SK-N-SH (cell line): ENCODE results near the gene ATXN10. TPM values are rescaled to one million over a fixed set of nuclear protein-coding genes. Genes with fewer than 3 reads are reported as not detected.

Experiments used
- CTCF ChIA-PET: fragments of 300-600, 350-600 bp; formaldehyde crosslinking; extraction: SDS; loops from one replicate; lab custom pipeline; 2021; lab: Yijun Ruan, JAX
- POLR2A ChIA-PET: fragments of 350-600 bp; sonication (Branson Sonifier 250); formaldehyde crosslinking; extraction: SDS; loops from one replicate; lab custom pipeline; 2020; ENCODE audit warnings: antibody characterized with exemption, inconsistent platforms; lab: Yijun Ruan, JAX
- DNase-seq: peaks from one replicate; pipeline ENCODE4 v3.0.0; 2012
- H2AFZ ChIP-seq: fragments of 200-600 bp; sonication (generic); 2 replicates; pipeline ENCODE4 v1.8.1; 2016; ENCODE audit warnings: antibody characterized with exemption, mild to moderate bottlenecking, low read depth
- H3F3A ChIP-seq: fragments of 200-600 bp; sonication (generic); replicated peaks from 2 replicates; pipeline ENCODE3; 2016; ENCODE audit warnings: antibody characterized with exemption, mild to moderate bottlenecking; ENCODE audit not compliant: insufficient read depth
- H3K27ac ChIP-seq, 2 experiments: fragments of 200-500 bp in 1 of 2; fragments of 200-600 bp in 1 of 2; sonication (Bioruptor generic) in 1 of 2; sonication (generic), shearing (Covaris generic) in 1 of 2; 2 replicates each; pipeline versions ENCODE4 v1.5.1 to v1.6.1; 2014 to 2016; ENCODE audit warnings: low read depth in 2 of 2, inconsistent platforms in 1 of 2, low read length in 1 of 2, mild to moderate bottlenecking in 1 of 2, mixed read lengths in 1 of 2
- H3K27me3 ChIP-seq: fragments of 200-600 bp; sonication (generic), shearing (Covaris generic); 2 replicates; pipeline ENCODE4 v1.6.1; 2016; ENCODE audit warnings: mixed run types; ENCODE audit not compliant: insufficient read depth
- H3K36me3 ChIP-seq, 2 experiments: fragments of 200-500 bp in 1 of 2; fragments of 200-600 bp in 1 of 2; sonication (Bioruptor generic) in 1 of 2; sonication (generic) in 1 of 2; replicated peaks in 1 of 2; 2 replicates each; pipeline versions ENCODE3 to v1.5.1; 2014 to 2016; ENCODE audit warnings: low read length in 1 of 2, mild to moderate bottlenecking in 1 of 2; ENCODE audit not compliant: insufficient read depth in 2 of 2, control insufficient read depth in 1 of 2
- H3K4me1 ChIP-seq, 2 experiments: fragments of 200-500 bp in 1 of 2; fragments of 200-600 bp in 1 of 2; sonication (Bioruptor generic) in 1 of 2; sonication (generic), shearing (Covaris generic) in 1 of 2; 2 replicates each; pipeline versions ENCODE4 v1.5.1 to v1.6.1; 2014 to 2016; ENCODE audit warnings: low read depth in 1 of 2, low read length in 1 of 2, mixed run types in 1 of 2; ENCODE audit not compliant: insufficient read depth in 2 of 2, control insufficient read depth in 1 of 2
- H3K4me2 ChIP-seq: fragments of 200-600 bp; sonication (generic), shearing (Covaris generic); 2 replicates; pipeline ENCODE4 v1.6.1; 2017; ENCODE audit warnings: mixed run types
- H3K4me3 ChIP-seq, 2 experiments: fragments of 200-500 bp in 1 of 2; fragments of 200-600 bp in 1 of 2; sonication (Bioruptor generic) in 1 of 2; sonication (generic), shearing (Covaris generic) in 1 of 2; 2 replicates each; pipeline versions ENCODE4 v1.5.1 to v1.8.1; 2014 to 2016; ENCODE audit warnings: low read depth in 2 of 2, inconsistent platforms in 1 of 2, low read length in 1 of 2, mild to moderate bottlenecking in 1 of 2, mixed read lengths in 1 of 2, moderate library complexity in 1 of 2
- H3K79me2 ChIP-seq: fragments of 200-600 bp; sonication (generic); 2 replicates; pipeline ENCODE4 v1.8.1; 2017; ENCODE audit warnings: mild to moderate bottlenecking; ENCODE audit not compliant: insufficient read depth
- H3K9ac ChIP-seq: fragments of 200-600 bp; sonication (generic); 2 replicates; pipeline ENCODE4 v1.6.1; 2017; ENCODE audit warnings: mixed run types
- H3K9me2 ChIP-seq: fragments of 200-600 bp; sonication (generic); 2 replicates; pipeline ENCODE4 v1.6.1; 2017; ENCODE audit warnings: mixed run types
- H3K9me3 ChIP-seq: fragments of 200-600 bp; sonication (generic); 2 replicates; pipeline ENCODE4 v1.6.1; 2017; ENCODE audit warnings: mixed run types, mild to moderate bottlenecking, moderate library complexity
- H4K20me1 ChIP-seq: fragments of 200-600 bp; sonication (generic); 2 replicates; pipeline ENCODE4 v1.6.1; 2017; ENCODE audit warnings: mild to moderate bottlenecking, mixed run types; ENCODE audit not compliant: insufficient read depth
- CHD2 ChIP-seq: fragments of 150-350 bp; IDR thresholded peaks from 2 replicates; pipeline ENCODE4 v1.6.1; 2018; ENCODE audit warnings: low read length; ENCODE audit not compliant: partially characterized antibody
- CTCF ChIP-seq: fragments of 200-600 bp; sonication (generic); IDR thresholded peaks from 2 replicates; pipeline ENCODE4 v1.6.1; 2017; ENCODE audit warnings: antibody characterized with exemption, mild to moderate bottlenecking, moderate library complexity
- ELF1 ChIP-seq: IDR thresholded peaks from 2 replicates; pipeline ENCODE4 v1.4.0; 2012
- EP300 ChIP-seq, 2 experiments: IDR thresholded peaks; 2 replicates each; pipeline versions ENCODE4 v1.4.0 to v1.6.1; 2012; ENCODE audit warnings: borderline replicate concordance in 1 of 2, low read depth in 1 of 2, low read length in 1 of 2
- FOXJ3 ChIP-seq: sonication (generic); formaldehyde crosslinking; IDR thresholded peaks from 2 replicates; pipeline ENCODE4 v1.5.1; 2020; ENCODE audit warnings: mild to moderate bottlenecking, missing genetic modification reagents
- FOXM1 ChIP-seq: IDR thresholded peaks from 2 replicates; pipeline ENCODE4 v1.4.0; 2012; ENCODE audit warnings: low read depth, mild to moderate bottlenecking
- GABPA ChIP-seq: IDR thresholded peaks from 2 replicates; pipeline ENCODE4 v1.4.0; 2012; ENCODE audit warnings: low read depth, mild to moderate bottlenecking
- IRF3 ChIP-seq: fragments of 150-350 bp; IDR thresholded peaks from 2 replicates; pipeline ENCODE4 v1.6.1; 2016; ENCODE audit warnings: mild to moderate bottlenecking, low read depth, low read length
- MAX ChIP-seq: IDR thresholded peaks from 2 replicates; pipeline ENCODE4 v1.4.0; 2012; ENCODE audit warnings: low read depth
- MXI1 ChIP-seq: IDR thresholded peaks from 2 replicates; pipeline ENCODE4 v1.6.1; 2012; ENCODE audit warnings: mild to moderate bottlenecking, low read depth, low read length, improper control_type of control experiment
- RAD21 ChIP-seq: IDR thresholded peaks from 2 replicates; pipeline ENCODE4 v1.6.1; 2012; ENCODE audit warnings: mild to moderate bottlenecking, low read length
- RCOR1 ChIP-seq: fragments of 150-350 bp; IDR thresholded peaks from 2 replicates; pipeline ENCODE4 v1.6.1; 2017; ENCODE audit warnings: antibody characterized with exemption, low read length
- REST ChIP-seq: IDR thresholded peaks from 2 replicates; pipeline ENCODE4 v1.6.1; 2012; ENCODE audit warnings: mild to moderate bottlenecking, low read depth, low read length, moderate library complexity
- RXRA ChIP-seq: IDR thresholded peaks from 2 replicates; pipeline ENCODE4 v1.4.0; 2012; ENCODE audit warnings: low read depth, mild to moderate bottlenecking, borderline replicate concordance
- TAF1 ChIP-seq: IDR thresholded peaks from 2 replicates; pipeline ENCODE4 v1.6.1; 2012; ENCODE audit warnings: low read depth, mild to moderate bottlenecking, low read length, moderate library complexity, borderline replicate concordance
- TEAD4 ChIP-seq: IDR thresholded peaks from 2 replicates; pipeline ENCODE4 v1.4.0; 2012; ENCODE audit warnings: mild to moderate bottlenecking, borderline replicate concordance; ENCODE audit not compliant: insufficient read depth
- USF1 ChIP-seq: IDR thresholded peaks from 2 replicates; pipeline ENCODE4 v1.4.0; 2012; ENCODE audit warnings: low read depth, borderline replicate concordance
- USF2 ChIP-seq: fragments of 150-350 bp; IDR thresholded peaks from 2 replicates; pipeline ENCODE4 v1.6.1; 2017; ENCODE audit warnings: antibody characterized with exemption, low read length, low read depth, borderline replicate concordance
- WGBS: methylation state at CpG from one replicate; pipeline ENCODE4 v1.1.6; 2017; ENCODE audit warnings: low lambda C conversion rate; 5-methylcytosine and 5-hydroxymethylcytosine counted together
- polyA plus RNA-seq, 3 experiments: library from polyadenylated mRNA; depleted of rRNA; stranded (reverse); fragments of >200 nt; gene quantifications; 2 replicates each; pipeline ENCODE4 v1.2.3, GENCODE V29; 2012

Gene ATXN10
- polyA plus RNA-seq, 1 of the 3 experiments (the other 2 are of a cell fraction): 202 TPM

GRCh38 chr22:45683680-45684079 is 12.0 kb downstream of the ATXN10 start:
- Histone ChIP-seq H3K36me3 (no peaks in the 10 kb centered on the region), H3K79me2 (peaks cover 98% of the 10 kb centered on the region), H3K27ac (peak overlapping the region in 1 of 2 experiments; percentile 26; a peak in 2 of 4 replicates), H3K4me2 (peak overlapping the region; percentile 36; the same call in 1 of the 2 replicates), H3F3A (peaks cover 70% of the 10 kb centered on the region), H3K4me1 (peaks cover 28 to 86% of the 10 kb centered on the region in 2 experiments), H3K27me3 (no peaks in the 10 kb centered on the region), H3K9ac (no peak overlapping the region), H3K9me3 (no peaks in the 10 kb centered on the region), H2AFZ (no peak overlapping the region), H3K9me2 (no peaks in the 10 kb centered on the region), H3K4me3 (no peak overlapping the region), H4K20me1 (peaks cover 66% of the 10 kb centered on the region)
- DNase-seq: no peak
- ChIA-PET POLR2A (no interaction called here), CTCF (interaction anchor here (1.2 kb wide), 1 partner anchor 26 kb away, joined by 3 read pairs; no protein-coding TSS in a partner anchor)
- TF ChIP-seq RAD21 (no peak), MAX (no peak), FOXJ3 (CRISPR knock-in tag) (no peak), RXRA (no peak)
- WGBS: 93% methylated on average over 2 of the region's 2 CpGs

GRCh38 chr22:45684169-45684568 is 12.5 kb downstream of the ATXN10 start:
- H3K4me3 ChIP-seq: peak overlapping the region in 1 of 2 experiments; percentile 9; a peak in 1 of 4 replicates
- peaks cover 33 to 86% of the 10 kb centered on the region in 2 experiments for H3K4me1 ChIP-seq
- H2AFZ ChIP-seq: no peak overlapping the region
- ChIA-PET POLR2A (no interaction called here), CTCF (no interaction called here)
- peaks cover 71% of the 10 kb centered on the region for H3F3A ChIP-seq
- H3K9me2 ChIP-seq: no peaks in the 10 kb centered on the region
- no peak for DNase-seq
- 66% methylated on average over 4 of the region's 4 CpGs for WGBS
- H3K4me2 ChIP-seq: peak overlapping the region; percentile 36; the same call in 1 of the 2 replicates
- no peaks in the 10 kb centered on the region for H3K36me3 ChIP-seq
- peaks cover 71% of the 10 kb centered on the region for H4K20me1 ChIP-seq
- H3K9me3 ChIP-seq: no peaks in the 10 kb centered on the region
- peak overlapping the region; percentile 29; the same call in 1 of the 2 replicates for H3K9ac ChIP-seq
- H3K27ac ChIP-seq: peak overlapping the region in 1 of 2 experiments; percentile 26; a peak in 2 of 4 replicates
- H3K27me3 ChIP-seq: no peaks in the 10 kb centered on the region
- peaks cover 95% of the 10 kb centered on the region for H3K79me2 ChIP-seq
- TF ChIP-seq USF1: no peak
- no peak for TF ChIP-seq ELF1
- TF ChIP-seq EP300 (IDR thresholded peaks at IDR 0.05; ENCODE audit: borderline replicate concordance in 1 of 2, low read depth in 1 of 2, low read length in 1 of 2): no peak
- no peak for TF ChIP-seq TAF1
- no peak for TF ChIP-seq REST
- TF ChIP-seq CTCF: no peak
- no peak for TF ChIP-seq USF2
- no peak for TF ChIP-seq FOXM1
- no peak for TF ChIP-seq RCOR1
- TF ChIP-seq MXI1: no peak
- no peak for TF ChIP-seq CHD2
- no peak for TF ChIP-seq TEAD4
- no peak for TF ChIP-seq GABPA
- no peak for TF ChIP-seq MAX
- no peak for TF ChIP-seq IRF3
